GF-D8 (cell line): ENCODE data around the gene MGAT4C.

Source experiments
- DNase-seq: peaks from one replicate; lab custom pipeline; 2025; lab: John Stamatoyannopoulos, UW

MGAT4C gene

GRCh38 chr12:85975716-85976115 is 280.5 kb downstream of the MGAT4C start:
- DNase-seq, result no peak

- DNase-seq, result no peak
Observed at GRCh38 chr12:85971800-85972199, 284.4 kb downstream of the MGAT4C start.

- no peak for DNase-seq
Observed at GRCh38 chr12:85968606-85969005, 287.6 kb downstream of the MGAT4C start.

GRCh38 chr12:85963326-85963725 is 292.9 kb downstream of the MGAT4C start:
- DNase-seq, result no peak

- DNase-seq, result no peak
Observed at GRCh38 chr12:85956081-85956480, 300.1 kb downstream of the MGAT4C start.

- DNase-seq, result no peak
Observed at GRCh38 chr12:85955127-85955526, 301.1 kb downstream of the MGAT4C start.

- DNase-seq, result no peak
Observed at GRCh38 chr12:85951823-85952222, 304.4 kb downstream of the MGAT4C start.

GRCh38 chr12:85949253-85949652 is 306.9 kb downstream of the MGAT4C start:
- no peak for DNase-seq

- no peak for DNase-seq
Observed at GRCh38 chr12:85948340-85948739, 307.9 kb downstream of the MGAT4C start.

- no peak for DNase-seq
Observed at GRCh38 chr12:85947286-85947685, 308.9 kb downstream of the MGAT4C start.

GRCh38 chr12:85946375-85946774 is 309.8 kb downstream of the MGAT4C start:
- DNase-seq, result no peak

GRCh38 chr12:85927166-85927565 is 329.0 kb downstream of the MGAT4C start:
- DNase-seq, result no peak

- DNase-seq, result no peak
Observed at GRCh38 chr12:85923767-85924331, 332.3 kb downstream of the MGAT4C start.

GRCh38 chr12:85920324-85920947 is 335.8 kb downstream of the MGAT4C start:
- no peak for DNase-seq
